VCaP (cell line): Measurements from ENCODE around the gene NMUR2.

ENCODE experiments used
- H3K27ac ChIP-seq: fragments of 450-650 bp; 2 replicates; pipeline ENCODE4 v1.5.1; 2017
- TF ChIP-seq, protein P1 (sequence below): fragments of 450-650 bp; conservative IDR thresholded peaks from 2 replicates; pipeline ENCODE4 v1.5.1; 2017; ENCODE audit warnings: mild to moderate bottlenecking, moderate library complexity

The NMUR2 gene

DNA sequence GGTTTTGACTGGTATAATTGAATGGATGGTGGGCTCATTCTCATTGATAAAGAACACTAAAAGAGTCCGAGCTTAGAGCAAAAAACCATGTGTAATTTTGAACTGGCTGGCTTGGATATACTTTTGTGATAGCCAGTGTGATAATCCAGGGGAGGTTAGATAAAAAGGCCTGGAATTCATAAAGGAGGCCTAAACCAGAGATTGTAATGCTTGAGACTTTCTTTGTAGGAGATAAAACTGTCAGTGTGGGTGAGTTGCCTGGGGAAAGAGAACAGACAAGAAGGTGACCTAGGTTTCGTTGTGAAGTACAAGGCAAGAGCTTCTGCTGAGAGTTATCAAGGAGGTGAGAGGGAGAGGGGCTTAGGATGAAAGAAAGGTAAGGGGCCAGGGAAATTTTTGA, 17.0 kb upstream of the NMUR2 start:
- H3K27ac ChIP-seq = no peak overlapping the region
- TF ChIP-seq, protein P1, sequence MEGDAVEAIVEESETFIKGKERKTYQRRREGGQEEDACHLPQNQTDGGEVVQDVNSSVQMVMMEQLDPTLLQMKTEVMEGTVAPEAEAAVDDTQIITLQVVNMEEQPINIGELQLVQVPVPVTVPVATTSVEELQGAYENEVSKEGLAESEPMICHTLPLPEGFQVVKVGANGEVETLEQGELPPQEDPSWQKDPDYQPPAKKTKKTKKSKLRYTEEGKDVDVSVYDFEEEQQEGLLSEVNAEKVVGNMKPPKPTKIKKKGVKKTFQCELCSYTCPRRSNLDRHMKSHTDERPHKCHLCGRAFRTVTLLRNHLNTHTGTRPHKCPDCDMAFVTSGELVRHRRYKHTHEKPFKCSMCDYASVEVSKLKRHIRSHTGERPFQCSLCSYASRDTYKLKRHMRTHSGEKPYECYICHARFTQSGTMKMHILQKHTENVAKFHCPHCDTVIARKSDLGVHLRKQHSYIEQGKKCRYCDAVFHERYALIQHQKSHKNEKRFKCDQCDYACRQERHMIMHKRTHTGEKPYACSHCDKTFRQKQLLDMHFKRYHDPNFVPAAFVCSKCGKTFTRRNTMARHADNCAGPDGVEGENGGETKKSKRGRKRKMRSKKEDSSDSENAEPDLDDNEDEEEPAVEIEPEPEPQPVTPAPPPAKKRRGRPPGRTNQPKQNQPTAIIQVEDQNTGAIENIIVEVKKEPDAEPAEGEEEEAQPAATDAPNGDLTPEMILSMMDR = no peak

GRCh38 chr5:152412129-152412528, 7.0 kb upstream of the NMUR2 start:
- no peak overlapping the region for H3K27ac ChIP-seq
- TF ChIP-seq, protein P1 = no peak

DNA sequence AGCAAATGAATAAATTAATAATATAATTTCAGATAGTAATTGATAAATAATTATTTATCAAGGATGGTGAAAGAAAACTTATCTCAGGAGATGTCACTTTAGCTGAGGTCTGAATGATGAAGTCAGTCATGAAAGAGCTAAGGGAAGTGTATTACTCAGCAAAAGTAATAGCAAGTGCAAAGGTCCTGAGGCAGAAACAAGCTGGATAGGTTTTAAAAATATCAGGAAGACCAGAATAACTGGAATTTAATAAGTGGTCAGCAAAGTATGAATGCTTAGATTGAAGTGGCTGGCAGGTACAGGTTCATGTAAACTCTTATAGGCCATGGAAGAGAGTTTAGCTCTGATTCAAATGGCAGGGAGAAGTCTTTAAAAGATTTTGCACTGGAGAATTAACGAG, 1.0 kb upstream of the NMUR2 start:
- no peak overlapping the region for H3K27ac ChIP-seq
- TF ChIP-seq, protein P1 = no peak

- TF ChIP-seq, protein P1 = no peak
Observed at GRCh38 chr5:152404494-152404893, 585 bp downstream of the NMUR2 start.

DNA sequence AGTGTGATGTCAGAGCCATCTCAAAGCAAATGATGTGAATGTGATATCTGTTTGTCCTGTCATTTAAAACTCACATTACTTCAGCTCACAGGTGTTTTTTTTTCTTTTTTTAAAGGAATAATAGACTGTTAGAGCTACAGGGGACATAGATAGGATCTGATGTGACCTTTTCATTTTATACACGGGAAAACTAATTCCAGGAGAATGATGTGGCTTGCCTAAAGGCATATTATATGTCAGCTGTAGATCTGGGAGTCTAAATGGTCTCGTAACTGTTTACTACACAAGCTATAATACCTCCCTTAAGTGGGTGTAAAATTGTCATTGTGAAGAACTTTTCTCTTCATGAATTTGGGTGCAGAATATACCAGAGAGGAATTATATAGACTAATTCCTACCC, 2.0 kb downstream of the NMUR2 start:
- TF ChIP-seq, protein P1 = no peak
- H3K27ac ChIP-seq = no peak overlapping the region

More at GRCh38 chr5:152404494-152404893, 585 bp downstream of the NMUR2 start:
- no peak overlapping the region for H3K27ac ChIP-seq

DNA sequence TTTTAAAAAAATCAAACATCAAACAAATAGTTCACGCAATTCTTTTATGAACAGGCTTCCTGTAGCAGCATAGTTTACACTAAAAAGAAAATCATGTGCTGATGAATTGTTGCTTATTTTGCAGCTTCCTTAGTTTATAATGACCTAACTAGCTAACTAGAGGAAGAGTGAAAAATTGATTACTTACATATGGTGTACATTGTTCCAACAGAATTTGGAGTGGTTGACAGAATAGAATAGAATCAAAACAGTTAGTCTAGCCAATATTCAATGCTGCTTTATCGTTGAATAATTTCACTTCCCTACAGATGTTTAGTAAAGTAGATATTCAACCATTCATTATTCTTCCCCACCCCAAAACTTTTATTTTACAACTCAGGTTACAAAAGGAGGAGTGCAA, 4.2 kb downstream of the NMUR2 start:
- H3K27ac ChIP-seq = no peak overlapping the region

GRCh38 chr5:152397581-152397980, 7.5 kb downstream of the NMUR2 start:
- no peak overlapping the region for H3K27ac ChIP-seq
- TF ChIP-seq, protein P1 = no peak

More for the DNA sequence above, 4.2 kb downstream of the NMUR2 start:
- TF ChIP-seq, protein P1 = no peak
